H7 (cell line): ENCODE results near the gene LENEP. TPM values are rescaled to one million over a fixed set of nuclear protein-coding genes. Genes with fewer than 3 reads are reported as not detected.
A peak's percentile ranks its signal among the peaks of the same experiment; 100 is the strongest.
"Not testable (repeated sequence)": the region's sequence is repeated elsewhere in the genome, so short reads cannot be mapped to it uniquely, and the experiment has no call there.

Experiments used
- DNase-seq: peaks from one replicate; pipeline ENCODE4 v3.0.0; 2012
- H3K27me3 ChIP-seq: 2 replicates; pipeline ENCODE4 v1.6.0; 2011; ENCODE audit warnings: mild to moderate bottlenecking, low read length; ENCODE audit not compliant: control insufficient read depth, insufficient read depth
- H3K36me3 ChIP-seq: replicated peaks from 2 replicates; pipeline ENCODE4 v1.5.1; 2011; ENCODE audit warnings: low read length; ENCODE audit not compliant: control insufficient read depth, insufficient read depth
- H3K4me3 ChIP-seq: 2 replicates; pipeline ENCODE4 v1.5.1; 2011; ENCODE audit warnings: low read depth, mild to moderate bottlenecking, control low read depth, low read length, moderate library complexity; ENCODE audit not compliant: insufficient read depth
- total RNA-seq: library from RNA; depleted of rRNA; stranded (reverse); fragments of >200 nt; shearing (Covaris generic); gene quantifications from 2 replicates; pipeline ENCODE4 v1.2.3, GENCODE V29; 2014

The LENEP gene
- total RNA-seq, 1 experiment from 2014 or later: 0.21 TPM

DNA sequence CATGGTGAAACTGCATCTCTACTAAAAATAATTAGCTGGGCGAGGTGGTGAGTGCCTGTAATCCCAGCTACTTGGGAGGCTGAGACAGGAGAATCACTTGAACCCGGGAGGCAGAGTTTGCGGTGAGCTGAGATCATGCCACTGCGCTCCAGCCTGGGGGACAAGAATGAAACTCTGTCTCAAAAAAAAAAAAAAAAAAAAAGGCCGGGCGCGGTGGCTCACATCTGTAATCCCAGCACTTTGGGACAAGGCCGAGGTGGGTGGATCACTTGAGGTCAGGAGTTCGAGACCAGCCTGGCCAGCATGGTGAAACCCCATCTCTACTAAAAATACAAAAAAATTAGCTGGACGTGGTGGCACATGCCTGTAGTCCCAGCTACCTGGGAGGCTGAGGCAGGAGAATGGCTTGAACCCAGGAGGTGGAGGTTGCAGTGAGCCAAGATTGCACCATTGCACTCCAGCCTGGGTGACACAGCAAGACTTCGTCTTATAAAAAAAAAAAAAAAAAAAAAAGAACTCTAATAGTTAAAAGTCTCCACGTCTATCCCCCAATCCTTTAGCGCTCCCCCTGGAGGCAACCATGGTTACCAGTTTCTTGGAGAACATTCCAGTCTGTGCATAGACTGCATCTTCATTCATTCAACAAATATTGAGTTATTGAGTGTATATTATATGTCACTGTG, 2.1 kb downstream of the LENEP start:
- peak; percentile 75 for DNase-seq
- not testable (repeated sequence) for H3K36me3 ChIP-seq, H3K4me3 ChIP-seq, H3K27me3 ChIP-seq

DNA sequence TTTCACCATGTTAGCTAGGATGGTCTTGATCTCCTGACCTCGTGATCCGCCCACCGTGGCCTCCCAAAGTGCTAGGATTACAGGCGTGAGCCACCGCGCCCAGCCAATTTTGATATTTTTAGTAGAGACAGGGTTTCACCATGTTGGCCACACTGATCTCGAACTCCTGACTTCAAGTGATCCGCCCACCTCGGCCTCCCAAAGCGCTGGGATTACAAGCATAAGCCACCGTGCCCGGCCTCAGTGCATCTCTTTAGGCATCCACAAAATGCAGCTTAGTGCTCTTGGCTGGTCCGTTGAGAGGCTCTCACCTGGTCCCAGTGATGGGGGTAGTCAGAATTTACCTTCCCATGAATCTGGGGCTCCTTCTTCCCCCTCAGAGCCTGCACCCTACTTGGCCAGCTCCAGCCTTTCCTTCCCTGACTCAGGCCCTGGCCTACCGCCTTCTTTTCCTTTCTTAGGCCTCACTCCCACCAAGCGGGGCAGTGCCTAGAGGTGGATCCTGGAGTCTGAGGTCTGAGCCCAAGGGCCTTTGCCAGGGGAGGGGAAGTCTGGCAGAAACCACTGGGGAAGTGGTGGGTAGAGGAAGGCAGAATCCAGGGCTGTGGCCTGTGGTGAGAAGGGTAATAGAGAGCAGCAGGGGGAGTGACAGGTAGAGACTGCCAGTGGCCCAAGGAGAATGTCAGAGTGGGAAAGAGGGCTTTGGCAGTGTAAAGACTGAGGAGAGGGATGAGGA, 3.7 kb downstream of the LENEP start:
- H3K27me3 ChIP-seq: no peaks in the 10 kb centered on the region; the same call in 1 of the 2 replicates
- no peaks in the 10 kb centered on the region; the same call in 1 of the 2 replicates for H3K36me3 ChIP-seq
- no peak overlapping the region for H3K4me3 ChIP-seq
- no peak for DNase-seq

DNA sequence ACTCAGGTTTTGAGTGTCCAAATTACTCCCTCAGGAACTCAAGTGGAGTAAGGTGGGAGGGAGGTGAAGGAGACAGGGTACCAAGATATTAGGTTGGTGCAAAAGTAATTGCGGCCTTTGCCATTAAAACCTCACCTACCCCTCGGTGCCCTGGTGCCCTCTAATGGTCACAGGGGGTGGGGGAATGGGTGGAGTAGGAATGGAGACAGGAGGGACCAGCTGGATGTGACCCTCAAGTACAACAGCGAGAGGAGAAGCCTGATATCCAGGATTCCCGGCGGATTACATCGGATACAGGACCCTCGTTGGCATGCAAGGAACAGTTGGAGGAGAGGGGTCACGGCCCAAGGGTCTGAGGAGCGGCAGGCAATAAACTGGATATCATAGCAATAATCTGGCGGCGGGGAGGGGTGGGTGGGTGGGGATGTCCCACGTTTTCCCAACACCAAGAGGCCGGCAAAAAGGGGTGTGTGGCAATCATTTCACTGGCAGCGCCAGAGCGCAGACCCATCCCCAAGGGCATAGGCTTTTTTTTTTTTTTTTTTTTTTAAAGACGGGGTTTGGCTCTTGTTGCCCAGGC, 4.9 kb downstream of the LENEP start:
- H3K4me3 ChIP-seq: no peak overlapping the region
- no peaks in the 10 kb centered on the region for H3K36me3 ChIP-seq
- peaks cover 2% of the 10 kb centered on the region; the same call in 1 of the 2 replicates for H3K27me3 ChIP-seq
- peak; percentile 47 for DNase-seq

DNA sequence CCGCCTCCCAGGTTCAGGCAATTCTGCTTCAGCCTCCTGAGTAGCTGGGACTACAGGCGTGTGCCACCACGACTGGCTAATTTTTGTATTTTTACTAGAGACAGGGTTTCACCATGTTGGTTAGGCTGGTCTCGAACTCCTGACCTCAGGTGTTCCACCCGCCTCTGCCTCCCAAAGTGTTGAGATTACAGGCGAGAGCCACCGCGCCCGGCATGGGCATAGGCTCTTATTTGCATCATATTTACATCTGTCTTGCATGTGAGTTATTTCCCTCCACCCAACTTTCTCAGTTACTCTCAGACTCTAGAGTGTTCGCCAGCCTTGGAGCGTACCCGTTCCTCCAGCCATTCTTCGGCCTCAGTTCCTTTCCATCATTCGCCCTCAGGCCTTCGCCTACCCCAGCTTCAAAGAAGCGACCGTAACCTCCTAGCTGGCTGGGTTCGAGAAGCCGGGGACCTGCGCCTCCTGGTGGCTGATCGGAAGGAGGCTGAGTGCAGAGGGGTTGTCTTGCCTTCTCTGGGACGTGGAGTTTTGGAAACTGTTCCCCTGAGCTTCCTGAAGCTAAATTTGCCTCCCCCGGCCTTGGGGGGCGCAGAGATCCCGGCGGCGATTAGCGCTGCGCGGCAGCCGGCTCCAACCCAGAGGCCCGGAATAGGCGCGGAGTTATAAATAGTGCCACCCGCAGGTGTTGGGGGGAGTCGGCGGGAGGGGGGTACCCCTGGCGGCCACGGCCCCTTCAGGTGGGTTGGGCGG, 5.6 kb downstream of the LENEP start:
- peak; percentile 89 for DNase-seq
- Histone ChIP-seq H3K36me3 (no peaks in the 10 kb centered on the region), H3K4me3 (peak overlapping the region; percentile 75), H3K27me3 (peaks cover 2% of the 10 kb centered on the region; the same call in 1 of the 2 replicates)

DNA sequence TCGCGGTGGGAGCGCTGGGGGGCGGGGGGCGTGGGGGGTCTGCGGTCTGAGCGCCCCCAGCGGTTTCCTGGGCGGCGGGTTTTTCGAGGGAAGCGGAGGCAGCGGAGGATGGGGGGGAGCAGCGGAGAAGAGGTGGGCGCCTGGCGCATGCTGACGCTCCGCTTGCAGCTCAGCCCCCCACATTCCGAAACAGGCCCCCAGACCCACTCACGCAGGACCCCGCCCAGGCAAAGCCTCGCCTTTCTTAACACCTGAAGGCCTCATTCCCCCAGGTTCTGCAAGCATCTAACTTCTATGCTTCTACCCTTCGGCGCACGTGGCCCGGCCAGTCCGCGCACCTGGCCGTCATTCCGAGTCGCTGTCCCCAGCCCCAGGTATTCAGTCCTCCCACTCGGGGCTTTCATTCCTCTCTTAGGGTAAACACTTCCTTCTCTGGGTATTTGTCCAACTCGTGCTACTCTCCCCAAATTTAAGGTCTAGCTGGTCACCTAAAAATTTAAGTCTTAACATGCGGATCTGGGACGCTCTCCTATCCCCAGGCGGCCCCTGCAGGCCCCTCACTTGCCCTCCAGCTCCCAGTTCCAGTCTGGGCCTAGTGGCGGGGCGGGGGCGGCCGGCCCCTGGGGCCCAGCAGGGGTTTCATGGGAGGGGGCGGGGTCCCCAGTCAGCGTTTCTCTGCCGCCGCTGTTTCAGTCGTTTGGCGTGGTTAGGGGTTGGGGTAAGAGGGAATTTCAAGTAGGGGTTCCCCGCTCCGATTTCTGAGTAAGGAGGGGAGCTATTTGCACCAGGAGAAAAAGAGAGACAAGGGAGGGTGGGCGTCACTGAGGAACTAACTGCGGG, 6.4 kb downstream of the LENEP start:
- peaks cover 2% of the 10 kb centered on the region; the same call in 1 of the 2 replicates for H3K27me3 ChIP-seq
- peak; percentile 92 for DNase-seq
- peak overlapping the region; percentile 75 for H3K4me3 ChIP-seq
- no peaks in the 10 kb centered on the region for H3K36me3 ChIP-seq

DNA sequence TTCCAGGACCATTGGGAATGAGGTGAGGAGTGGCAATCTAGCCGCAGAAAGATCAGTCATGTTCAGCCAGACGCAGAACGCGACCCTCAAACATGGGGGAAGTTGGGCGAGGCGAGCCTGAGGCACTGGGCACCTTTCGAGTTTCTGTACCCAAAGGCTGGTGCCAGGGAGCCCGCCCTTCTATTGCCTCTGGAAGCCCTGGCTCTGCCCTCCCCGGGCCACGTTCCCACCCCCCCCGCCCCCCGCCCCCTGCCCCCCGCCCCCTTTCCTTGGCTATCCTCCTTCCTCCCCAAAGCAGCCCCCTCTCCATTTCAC, 7.0 kb downstream of the LENEP start:
- DNase-seq: no peak
- Histone ChIP-seq H3K27me3 (peaks cover 2% of the 10 kb centered on the region; the same call in 1 of the 2 replicates), H3K4me3 (peak overlapping the region; percentile 75), H3K36me3 (no peaks in the 10 kb centered on the region)

DNA sequence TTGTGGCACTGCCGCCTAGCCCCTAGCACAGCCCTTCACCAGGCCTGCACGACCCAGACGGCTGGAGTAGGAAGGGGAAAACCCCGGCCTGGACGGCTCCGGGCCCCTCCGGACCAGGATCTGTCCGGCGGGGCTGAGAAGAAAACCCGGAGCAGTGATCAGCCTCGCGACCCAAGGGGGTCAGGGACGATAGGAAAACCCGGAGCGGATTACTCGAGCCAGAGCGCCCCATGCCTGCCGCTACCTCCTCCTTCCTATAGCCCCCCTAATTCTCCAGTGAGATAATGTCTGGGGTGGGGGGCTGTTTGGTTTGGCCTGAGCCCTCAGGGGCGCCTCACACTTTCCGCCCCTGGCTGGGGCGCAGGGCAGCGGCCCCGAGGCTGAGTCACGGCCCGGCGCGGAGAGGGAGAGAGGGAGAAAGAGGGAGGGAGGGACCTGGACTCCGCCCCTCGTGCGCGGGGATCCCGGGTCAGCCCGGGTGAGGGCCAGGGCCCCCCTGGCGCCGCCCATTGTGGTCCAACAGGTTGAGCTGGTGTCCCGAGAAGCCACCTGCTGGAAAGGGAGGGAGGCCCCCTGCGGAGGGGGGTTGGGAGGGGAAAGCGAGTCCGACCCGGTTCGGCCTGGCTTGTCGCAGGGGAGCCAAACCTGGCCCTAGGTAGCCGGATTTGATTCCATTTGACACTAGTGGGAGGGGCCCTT, 7.5 kb downstream of the LENEP start:
- peak; percentile 98 for DNase-seq
- Histone ChIP-seq H3K4me3 (peak overlapping the region; percentile 75), H3K36me3 (no peaks in the 10 kb centered on the region), H3K27me3 (peaks cover 2% of the 10 kb centered on the region; the same call in 1 of the 2 replicates)

DNA sequence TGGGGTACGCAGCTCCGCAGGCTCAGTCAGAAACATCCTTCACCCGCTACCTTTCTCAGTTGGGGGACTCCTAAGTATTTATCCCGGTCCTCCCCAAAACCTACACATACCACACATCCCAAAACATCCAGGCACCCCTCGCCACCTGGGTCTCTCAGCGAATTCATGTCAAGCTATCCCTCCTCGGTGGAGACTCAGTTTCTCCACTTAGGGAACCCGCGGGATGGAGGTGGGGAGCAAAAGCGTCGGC, 8.0 kb downstream of the LENEP start:
- H3K4me3 ChIP-seq: peak overlapping the region; percentile 75
- H3K27me3 ChIP-seq: peaks cover 2% of the 10 kb centered on the region; the same call in 1 of the 2 replicates
- H3K36me3 ChIP-seq: no peaks in the 10 kb centered on the region
- no peak for DNase-seq

DNA sequence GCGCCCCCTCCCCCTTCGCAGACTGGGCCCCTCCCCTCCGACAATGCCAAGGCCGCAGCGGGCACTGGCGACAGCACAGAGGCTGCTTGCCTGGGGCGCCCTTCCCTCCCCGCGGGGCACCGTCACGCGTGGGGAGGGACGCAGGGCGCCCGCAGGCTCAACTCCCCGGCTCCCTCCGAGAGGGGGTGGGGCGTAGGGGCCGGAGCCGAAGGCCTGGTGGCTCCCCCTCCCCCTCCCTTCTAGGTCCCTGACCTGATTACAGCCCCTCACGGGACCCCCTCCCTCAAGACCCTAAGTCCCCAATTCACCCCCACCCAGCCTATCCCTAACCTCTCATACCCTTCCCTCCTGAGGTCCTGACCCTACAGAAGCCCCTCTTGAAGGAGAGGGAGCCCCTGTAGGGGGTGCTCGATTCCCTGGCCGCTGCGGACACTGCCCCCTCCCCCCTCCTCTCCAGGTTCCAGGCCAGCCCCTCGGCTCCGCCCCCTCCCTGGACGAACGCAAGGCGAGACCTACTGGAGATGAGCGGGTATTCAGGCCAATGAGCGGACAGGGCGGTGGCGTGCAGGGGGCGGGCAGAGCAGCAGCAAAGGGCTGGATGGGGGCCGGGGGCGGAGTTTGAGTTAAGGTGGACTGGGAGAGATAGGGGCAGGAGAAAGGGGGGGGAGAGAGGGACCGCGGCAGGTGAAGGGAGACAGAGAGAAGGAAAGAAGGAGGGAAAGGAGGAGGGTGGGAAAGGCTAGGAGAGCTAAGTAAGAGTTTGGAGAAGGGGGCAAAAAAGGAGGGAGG, 8.5 kb downstream of the LENEP start:
- Histone ChIP-seq H3K4me3 (peak overlapping the region; percentile 75), H3K36me3 (no peaks in the 10 kb centered on the region), H3K27me3 (peaks cover 2% of the 10 kb centered on the region; the same call in 1 of the 2 replicates)
- peak; percentile 99 for DNase-seq

DNA sequence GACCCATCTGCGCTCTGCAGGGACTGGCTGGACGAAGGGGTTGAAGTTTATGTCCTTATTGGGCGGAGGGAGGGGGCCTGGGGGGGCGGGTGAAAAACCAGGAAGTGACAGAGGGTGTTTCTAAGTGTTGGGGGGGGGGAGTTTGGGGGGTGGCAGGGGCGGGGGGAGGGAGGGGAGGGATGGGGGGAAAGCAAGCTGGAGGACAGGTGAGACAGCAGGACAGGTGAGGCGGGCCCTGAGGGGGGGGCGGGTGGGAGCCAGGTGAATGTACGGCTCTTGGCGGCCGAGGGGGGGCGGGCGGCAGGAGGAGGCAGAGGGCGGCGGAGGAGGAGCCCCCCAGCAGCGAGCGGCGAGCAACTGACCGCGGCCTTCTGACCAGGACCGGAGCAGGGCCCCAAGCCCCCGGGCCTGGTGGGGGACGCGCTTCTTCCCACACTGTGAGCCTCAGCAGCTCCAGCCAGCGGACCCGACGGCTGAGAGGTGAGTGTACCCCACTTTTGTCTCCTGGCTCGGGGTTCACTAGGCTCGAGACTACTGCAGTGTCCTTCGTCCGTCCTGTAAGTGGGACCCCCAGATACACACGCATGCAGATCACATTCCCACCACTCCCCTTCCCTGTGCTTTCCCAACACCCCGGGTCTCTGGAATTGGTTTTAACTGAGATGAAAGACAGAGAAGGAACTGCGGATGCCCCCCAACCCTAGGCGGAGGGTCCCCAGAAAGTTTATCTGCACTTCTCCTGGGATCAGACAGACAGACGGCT, 9.3 kb downstream of the LENEP start, which contains the start of gene ZBTB7B:
Gene ZBTB7B, plus strand, starts transcription at position 339 of the 763 bp plus-strand sequence. CDS start 11,859 bp downstream, outside the sequence.
- DNase-seq: peak; percentile 81
- no peaks in the 10 kb centered on the region for H3K36me3 ChIP-seq
- H3K4me3 ChIP-seq: peak within 1 kb of the TSS; percentile 97
- H3K27me3 ChIP-seq: peaks cover 2% of the 10 kb centered on the region; the same call in 1 of the 2 replicates

DNA sequence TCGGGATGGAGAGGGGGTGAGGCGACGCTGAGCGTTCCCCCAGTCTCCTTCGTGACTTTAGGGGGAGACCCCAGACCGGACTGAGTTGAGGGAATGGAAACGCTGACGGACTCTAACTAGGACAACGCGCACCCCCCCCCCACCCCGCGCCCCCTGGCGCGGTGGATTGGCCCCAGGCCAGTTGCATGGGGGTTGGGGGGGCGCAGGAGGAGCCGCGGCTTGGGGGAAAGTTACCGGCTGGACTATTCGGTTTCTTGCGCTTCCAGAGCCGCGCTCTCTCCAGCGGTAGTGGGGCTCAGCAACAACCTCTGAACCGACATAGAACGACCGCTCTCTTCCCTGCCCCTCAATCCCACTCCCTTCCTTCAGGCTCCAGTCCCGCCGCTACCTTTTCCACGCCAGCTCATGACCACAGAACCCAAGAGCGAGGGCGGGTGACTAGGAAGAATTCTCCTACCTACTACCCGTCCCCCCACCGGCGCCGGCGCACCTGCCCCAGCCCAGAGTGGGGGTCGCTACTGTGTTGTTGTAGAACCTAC, 9.9 kb downstream of the LENEP start:
- peak; percentile 73 for DNase-seq
- Histone ChIP-seq H3K36me3 (no peaks in the 10 kb centered on the region), H3K27me3 (peaks cover 2% of the 10 kb centered on the region; the same call in 1 of the 2 replicates), H3K4me3 (peak overlapping the region; percentile 97)

DNA sequence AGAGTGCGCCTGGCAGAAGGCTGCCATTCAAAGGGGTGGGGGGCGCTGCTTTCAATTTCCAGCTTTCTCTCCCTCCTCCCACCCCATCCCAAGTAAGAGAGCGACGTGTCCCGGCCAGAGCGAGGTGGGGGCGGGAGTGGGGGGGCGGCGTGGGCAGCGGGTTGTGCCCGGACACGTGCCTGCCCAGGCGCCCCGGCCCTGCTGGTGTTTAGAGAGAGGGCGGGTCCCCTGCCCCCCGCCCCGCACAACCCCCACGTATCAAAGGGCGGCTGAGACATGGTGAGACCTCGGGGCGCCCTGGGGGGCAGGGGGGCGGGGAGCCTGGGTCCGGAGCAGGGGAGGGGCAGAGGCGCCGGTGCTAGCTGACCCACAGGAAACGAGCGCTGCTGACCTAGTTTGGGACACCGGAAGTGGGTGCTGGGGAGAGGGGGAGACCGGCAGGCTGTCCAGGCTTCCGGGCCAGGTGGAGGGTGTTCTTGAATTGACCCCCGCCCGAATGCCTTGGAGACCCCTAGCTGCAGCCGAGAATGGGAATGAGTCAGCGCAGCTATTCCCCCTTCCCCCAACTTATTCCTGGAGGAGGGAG, 10.5 kb downstream of the LENEP start:
- Histone ChIP-seq H3K27me3 (peaks cover 2% of the 10 kb centered on the region; the same call in 1 of the 2 replicates), H3K36me3 (no peaks in the 10 kb centered on the region), H3K4me3 (peak overlapping the region; percentile 97)
- DNase-seq: peak; percentile 85
